MM.1S (cell line): Measurements from ENCODE around the gene CRACDL.
A peak's percentile ranks its signal among the peaks of the same experiment; 100 is the strongest.

Source experiments
- DNase-seq: peaks from one replicate; pipeline ENCODE4 v3.0.0-alpha.2; 2015
- H2AFZ ChIP-seq: fragments of 300-600 bp; sonication (generic); 2 replicates; pipeline ENCODE4 v1.6.0; 2016; ENCODE audit warnings: antibody characterized with exemption, low read length
- H3F3A ChIP-seq: fragments of 300-600 bp; sonication (generic); 2 replicates; pipeline ENCODE4 v1.6.1; 2016; ENCODE audit warnings: mild to moderate bottlenecking, antibody characterized with exemption, low read length, moderate library complexity, mixed read lengths; ENCODE audit not compliant: insufficient read depth
- H3K27ac ChIP-seq: fragments of 300-600 bp; sonication (generic); 2 replicates; pipeline ENCODE4 v1.5.1; 2016; ENCODE audit warnings: mild to moderate bottlenecking, low read length
- H3K27me3 ChIP-seq: fragments of 300-600 bp; sonication (generic); replicated peaks from 2 replicates; pipeline ENCODE4 v1.6.0; 2016; ENCODE audit warnings: low read length; ENCODE audit not compliant: insufficient read depth
- H3K36me3 ChIP-seq: fragments of 300-600 bp; sonication (generic); replicated peaks from 2 replicates; pipeline ENCODE4 v1.6.1; 2016; ENCODE audit warnings: mild to moderate bottlenecking, low read length, mixed read lengths; ENCODE audit not compliant: insufficient read depth
- H3K4me1 ChIP-seq: fragments of 300-600 bp; sonication (generic); 2 replicates; pipeline ENCODE4 v1.6.1; 2016; ENCODE audit warnings: low read length, mixed read lengths
- H3K4me2 ChIP-seq: fragments of 300-600 bp; sonication (generic); 2 replicates; pipeline ENCODE4 v1.6.0; 2016; ENCODE audit warnings: low read depth, low read length
- H3K4me3 ChIP-seq: fragments of 300-600 bp; sonication (generic); 2 replicates; pipeline ENCODE4 v1.5.1; 2016; ENCODE audit warnings: low read length, mixed read lengths
- H3K79me2 ChIP-seq: fragments of 300-600 bp; sonication (generic); 2 replicates; pipeline ENCODE4 v1.6.1; 2016; ENCODE audit warnings: mixed run types, low read length, mixed read lengths
- H3K9ac ChIP-seq: fragments of 300-600 bp; sonication (generic); 2 replicates; pipeline ENCODE4 v1.6.1; 2016; ENCODE audit warnings: low read length, mixed read lengths
- H3K9me2 ChIP-seq: fragments of 300-600 bp; sonication (generic); replicated peaks from 2 replicates; pipeline ENCODE4 v1.6.1; 2016; ENCODE audit warnings: mild to moderate bottlenecking, low read length, mixed read lengths; ENCODE audit not compliant: insufficient read depth
- H3K9me3 ChIP-seq: fragments of 300-600 bp; sonication (generic); replicated peaks from 2 replicates; pipeline ENCODE4 v1.6.1; 2016; ENCODE audit warnings: mild to moderate bottlenecking, low read length, mixed read lengths; ENCODE audit not compliant: insufficient read depth
- H4K20me1 ChIP-seq: fragments of 300-600 bp; sonication (generic); 2 replicates; pipeline ENCODE4 v1.6.1; 2016; ENCODE audit warnings: mild to moderate bottlenecking, low read length, moderate library complexity, mixed read lengths; ENCODE audit not compliant: insufficient read depth
- EZH2 ChIP-seq: fragments of 300-600 bp; sonication (generic); optimal IDR thresholded peaks from 2 replicates; pipeline ENCODE3; 2017; ENCODE audit warnings: low read depth, mild to moderate bottlenecking, antibody characterized with exemption, low read length, mixed read lengths
- EZH2phosphoT487 ChIP-seq: fragments of 300-600 bp; sonication (generic); IDR thresholded peaks from 2 replicates; pipeline ENCODE4 v1.6.1; 2018; ENCODE audit warnings: antibody characterized with exemption, low read length
- TF ChIP-seq, protein P1 (sequence below): fragments of 300-600 bp; sonication (generic); IDR thresholded peaks from 2 replicates; pipeline ENCODE4 v1.5.1; 2016; ENCODE audit warnings: antibody characterized with exemption, low read length, mixed read lengths

CRACDL gene

DNA sequence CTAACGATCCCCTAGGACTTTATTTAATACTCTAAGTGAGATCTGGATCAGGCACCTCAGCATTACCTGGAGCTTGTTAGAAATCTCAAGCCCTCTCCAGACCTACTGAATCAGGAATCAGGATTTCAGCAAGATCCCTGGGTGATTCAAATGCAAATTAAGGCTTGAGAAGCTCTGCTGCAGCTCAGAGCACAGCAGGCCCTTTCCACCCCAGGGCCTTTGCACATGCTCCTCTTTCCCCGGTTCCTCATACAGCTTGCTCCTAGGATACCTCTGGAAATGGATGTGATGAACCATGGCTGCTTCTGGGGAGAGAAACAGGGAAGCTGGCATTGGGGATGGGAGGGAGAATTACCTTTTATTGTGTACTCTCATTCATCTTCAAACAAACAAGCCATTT is 164.8 kb downstream of the CRACDL start:
- Histone ChIP-seq H3K9me2 (no peaks in the 10 kb centered on the region), H3K4me3 (no peak overlapping the region), H3K9me3 (no peaks in the 10 kb centered on the region), H3F3A (no peaks in the 10 kb centered on the region), H2AFZ (peak overlapping the region; percentile 66), H3K79me2 (no peaks in the 10 kb centered on the region), H3K9ac (peak overlapping the region; percentile 23; the same call in 1 of the 2 replicates), H3K4me2 (peak overlapping the region; percentile 53), H3K27me3 (no peaks in the 10 kb centered on the region), H3K36me3 (no peaks in the 10 kb centered on the region), H3K27ac (no peak overlapping the region), H3K4me1 (peaks cover 5% of the 10 kb centered on the region; the same call in 1 of the 2 replicates), H4K20me1 (no peaks in the 10 kb centered on the region)
- TF ChIP-seq, protein P1, sequence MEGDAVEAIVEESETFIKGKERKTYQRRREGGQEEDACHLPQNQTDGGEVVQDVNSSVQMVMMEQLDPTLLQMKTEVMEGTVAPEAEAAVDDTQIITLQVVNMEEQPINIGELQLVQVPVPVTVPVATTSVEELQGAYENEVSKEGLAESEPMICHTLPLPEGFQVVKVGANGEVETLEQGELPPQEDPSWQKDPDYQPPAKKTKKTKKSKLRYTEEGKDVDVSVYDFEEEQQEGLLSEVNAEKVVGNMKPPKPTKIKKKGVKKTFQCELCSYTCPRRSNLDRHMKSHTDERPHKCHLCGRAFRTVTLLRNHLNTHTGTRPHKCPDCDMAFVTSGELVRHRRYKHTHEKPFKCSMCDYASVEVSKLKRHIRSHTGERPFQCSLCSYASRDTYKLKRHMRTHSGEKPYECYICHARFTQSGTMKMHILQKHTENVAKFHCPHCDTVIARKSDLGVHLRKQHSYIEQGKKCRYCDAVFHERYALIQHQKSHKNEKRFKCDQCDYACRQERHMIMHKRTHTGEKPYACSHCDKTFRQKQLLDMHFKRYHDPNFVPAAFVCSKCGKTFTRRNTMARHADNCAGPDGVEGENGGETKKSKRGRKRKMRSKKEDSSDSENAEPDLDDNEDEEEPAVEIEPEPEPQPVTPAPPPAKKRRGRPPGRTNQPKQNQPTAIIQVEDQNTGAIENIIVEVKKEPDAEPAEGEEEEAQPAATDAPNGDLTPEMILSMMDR: no peak
- TF ChIP-seq EZH2phosphoT487 (no peak), EZH2 (no peak)
- no peak for DNase-seq

DNA sequence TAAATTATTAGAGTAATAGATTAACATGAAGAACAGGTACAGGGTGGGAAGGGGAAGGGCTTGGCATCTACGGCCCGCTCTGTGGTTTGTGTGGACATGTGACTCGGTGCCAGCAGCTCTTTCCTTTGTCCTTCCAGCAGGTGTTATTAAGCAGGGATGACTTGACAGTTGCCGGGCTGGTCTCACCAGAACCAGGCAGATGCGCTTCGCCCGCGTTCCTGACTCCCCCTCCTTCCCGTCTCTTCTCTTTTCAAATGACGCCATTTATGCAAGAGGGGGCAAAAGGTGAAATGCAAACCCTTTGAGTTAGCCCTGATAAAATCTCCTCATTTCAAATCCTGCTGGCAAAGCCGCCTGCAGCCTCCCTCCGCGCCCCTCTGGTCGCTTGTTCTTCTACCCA is 166.2 kb downstream of the CRACDL start:
- no peaks in the 10 kb centered on the region for H3K36me3 ChIP-seq
- no peak overlapping the region for H2AFZ ChIP-seq
- H3F3A ChIP-seq: no peaks in the 10 kb centered on the region
- no peak for TF ChIP-seq EZH2phosphoT487
- TF ChIP-seq, protein P1: no peak
- TF ChIP-seq EZH2: no peak
- H3K4me3 ChIP-seq: no peak overlapping the region
- H3K79me2 ChIP-seq: no peaks in the 10 kb centered on the region
- no peaks in the 10 kb centered on the region for H3K9me2 ChIP-seq
- DNase-seq: no peak
- H3K4me2 ChIP-seq: no peak overlapping the region
- H3K9me3 ChIP-seq: no peaks in the 10 kb centered on the region
- no peak overlapping the region for H3K9ac ChIP-seq
- peaks cover 5% of the 10 kb centered on the region; the same call in 1 of the 2 replicates for H3K4me1 ChIP-seq
- no peaks in the 10 kb centered on the region for H4K20me1 ChIP-seq
- H3K27me3 ChIP-seq: no peaks in the 10 kb centered on the region
- H3K27ac ChIP-seq: no peak overlapping the region

DNA sequence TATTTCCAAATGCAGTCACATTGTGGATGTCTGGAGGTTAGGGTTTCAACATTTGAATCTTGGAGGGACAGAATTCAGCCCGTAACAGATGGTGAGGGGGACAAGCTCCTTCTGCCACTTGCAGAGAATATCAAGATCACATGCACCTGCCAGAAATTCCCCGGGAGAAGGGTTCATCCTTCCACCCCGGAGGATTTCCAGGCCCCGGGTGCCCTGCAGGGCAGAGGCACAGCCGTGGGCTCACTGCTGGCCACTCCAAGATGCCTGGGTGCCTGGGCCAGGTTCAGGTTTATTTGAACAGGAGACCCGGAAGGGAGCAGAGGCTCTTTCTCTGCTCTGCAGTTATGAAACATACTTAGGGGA is 166.9 kb downstream of the CRACDL start:
- H2AFZ ChIP-seq: no peak overlapping the region
- H4K20me1 ChIP-seq: no peaks in the 10 kb centered on the region
- H3K27me3 ChIP-seq: no peaks in the 10 kb centered on the region
- H3K9me2 ChIP-seq: no peaks in the 10 kb centered on the region
- no peaks in the 10 kb centered on the region for H3K9me3 ChIP-seq
- no peak overlapping the region for H3K9ac ChIP-seq
- H3K79me2 ChIP-seq: no peaks in the 10 kb centered on the region
- H3K4me2 ChIP-seq: no peak overlapping the region
- no peak overlapping the region for H3K27ac ChIP-seq
- H3K4me3 ChIP-seq: no peak overlapping the region
- TF ChIP-seq EZH2: no peak
- TF ChIP-seq, protein P1: no peak
- no peak for TF ChIP-seq EZH2phosphoT487
- no peaks in the 10 kb centered on the region for H3F3A ChIP-seq
- no peak for DNase-seq
- H3K4me1 ChIP-seq: peaks cover 5% of the 10 kb centered on the region; the same call in 1 of the 2 replicates
- H3K36me3 ChIP-seq: no peaks in the 10 kb centered on the region
